HepG2 (cell line): ENCODE results near the gene FIS1. TPM values are rescaled to one million over a fixed set of nuclear protein-coding genes. Genes with fewer than 3 reads are reported as not detected.

ENCODE experiments used
- FOXK1 ChIP-seq: sonication (generic); formaldehyde crosslinking; IDR thresholded peaks from 2 replicates; pipeline ENCODE4 v1.4.0; 2020; ENCODE audit warnings: low read depth, missing genetic modification reagents, borderline replicate concordance
- MTF2 ChIP-seq: sonication (generic); formaldehyde crosslinking; IDR thresholded peaks from 2 replicates; pipeline ENCODE4 v1.5.0; 2020; ENCODE audit warnings: missing genetic modification reagents, borderline replicate concordance
- PAX8 ChIP-seq: sonication (generic); formaldehyde crosslinking; IDR thresholded peaks from 2 replicates; pipeline ENCODE4 v1.8.0; 2022; ENCODE audit warnings: mild to moderate bottlenecking, missing genetic modification reagents, borderline replicate concordance
- PHF8 ChIP-seq: sonication (generic); formaldehyde crosslinking; IDR thresholded peaks from 2 replicates; pipeline ENCODE4 v1.5.0; 2020; ENCODE audit warnings: missing genetic modification reagents
- PRPF4 ChIP-seq: fragments of 200-400 bp; formaldehyde crosslinking; IDR thresholded peaks from 2 replicates; pipeline ENCODE4 v1.6.1; 2016; ENCODE audit warnings: low read length, low read depth; ENCODE audit not compliant: poor library complexity, severe bottlenecking
- SETDB1 ChIP-seq: sonication (generic); formaldehyde crosslinking; IDR thresholded peaks from 2 replicates; pipeline ENCODE4 v1.5.1; 2020; ENCODE audit warnings: missing genetic modification reagents, mild to moderate bottlenecking, borderline replicate concordance
- ZNF317 ChIP-seq: sonication (generic); formaldehyde crosslinking; IDR thresholded peaks from 2 replicates; pipeline ENCODE4 v1.5.0; 2020; ENCODE audit warnings: mild to moderate bottlenecking, missing genetic modification reagents
- ZNF44 ChIP-seq: sonication (generic); formaldehyde crosslinking; IDR thresholded peaks from 2 replicates; pipeline ENCODE4 v1.5.1; 2020; ENCODE audit warnings: mild to moderate bottlenecking, missing genetic modification reagents
- ZNF552 ChIP-seq: sonication (generic); formaldehyde crosslinking; IDR thresholded peaks from 2 replicates; pipeline ENCODE4 v1.9.0; 2022; ENCODE audit warnings: missing genetic modification reagents, mild to moderate bottlenecking, borderline replicate concordance
- ZNF772 ChIP-seq: sonication (generic); formaldehyde crosslinking; IDR thresholded peaks from 2 replicates; pipeline ENCODE4 v1.5.0; 2020; ENCODE audit warnings: mild to moderate bottlenecking, missing genetic modification reagents
- polyA plus RNA-seq, 8 experiments: library from polyadenylated mRNA; depleted of rRNA in 3 of 8; stranded (reverse) in 7 of 8; unstranded in 1 of 8; fragments of >200 nt; fragmentation: Illumina TruSeq in 4 of 8; extraction: Trizol in 4 of 8; gene quantifications; 2 replicates each; pipeline versions ENCODE4 v1.2.1 to v1.2.3, GENCODE V29; 2011 to 2016; ENCODE audit warnings: low read depth in 4 of 8, missing spikeins in 1 of 8, mixed read lengths in 1 of 8; ENCODE audit not compliant: insufficient read depth in 1 of 8
- total RNA-seq, 5 experiments: library from RNA; depleted of rRNA; stranded (reverse); fragments of >200 nt; fragmentation: Illumina TruSeq; extraction: Trizol; gene quantifications; 2 replicates each; pipeline ENCODE4 v1.2.3, GENCODE V29; 2016; ENCODE audit warnings: low read depth in 1 of 5
- TF ChIP-seq, protein P1 (sequence below), 2 experiments: sonication (generic) in 1 of 2; formaldehyde crosslinking in 1 of 2; IDR thresholded peaks; 2 replicates each; pipeline versions ENCODE4 v1.6.1 to v1.9.0; 2014 to 2022; ENCODE audit warnings: antibody characterized with exemption in 1 of 2, borderline replicate concordance in 1 of 2, inconsistent platforms in 1 of 2, low read depth in 1 of 2, missing genetic modification reagents in 1 of 2
- TF ChIP-seq, protein P2 (sequence below): sonication (generic); formaldehyde crosslinking; IDR thresholded peaks from 2 replicates; pipeline ENCODE4 v1.8.1; 2023; ENCODE audit warnings: mild to moderate bottlenecking, missing genetic modification reagents
- TF ChIP-seq, protein P3 (sequence below): sonication (generic); formaldehyde crosslinking; IDR thresholded peaks from 2 replicates; pipeline ENCODE4 v1.4.0; 2020; ENCODE audit warnings: mild to moderate bottlenecking, missing genetic modification reagents
- TF ChIP-seq, protein P4 (sequence below): sonication (generic); formaldehyde crosslinking; IDR thresholded peaks from 2 replicates; pipeline ENCODE4 v1.4.0; 2020; ENCODE audit warnings: missing genetic modification reagents, borderline replicate concordance

The FIS1 gene
- total and polyA plus RNA-seq, 2 of the 13 experiments (the other 11 are each of a cell fraction or from before 2014, with no cell fraction given) = 97.5 to 101 TPM

DNA sequence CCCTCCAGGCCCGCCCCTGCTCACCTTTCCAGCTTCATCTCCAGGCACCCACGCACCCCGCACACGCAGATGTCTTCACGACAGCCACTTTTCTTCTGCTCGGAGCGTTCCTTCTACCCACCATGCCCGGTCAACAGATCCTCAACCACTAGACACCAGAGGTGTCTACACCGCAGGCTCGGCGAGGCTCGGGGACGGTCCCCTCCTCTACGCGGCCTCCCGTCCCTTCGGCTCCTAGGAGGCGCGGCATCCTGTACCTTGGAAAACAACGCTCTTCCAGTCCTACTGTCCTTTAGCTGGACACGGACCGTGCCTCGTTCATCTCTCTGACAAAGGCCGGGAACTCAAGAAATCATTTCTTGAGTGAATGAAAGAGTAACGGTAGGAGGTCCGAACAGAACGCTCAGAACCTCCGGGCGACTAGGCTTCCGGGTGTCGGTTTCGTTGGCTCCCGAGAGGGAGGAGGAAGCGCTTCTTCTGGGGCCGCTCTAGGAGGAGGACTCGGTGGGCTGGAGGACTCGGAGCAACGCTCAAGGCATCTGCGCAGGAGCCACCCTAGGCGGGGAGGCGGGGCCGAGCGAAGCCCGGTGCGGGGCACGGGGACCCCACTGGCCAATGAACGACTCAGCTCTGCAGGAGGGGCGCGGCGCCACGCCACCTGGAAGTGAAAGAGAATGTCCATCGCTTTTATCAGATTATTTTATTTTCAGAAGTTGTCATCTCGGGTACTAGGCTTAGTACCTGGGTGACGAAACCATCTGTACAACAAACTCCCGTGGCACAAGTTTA is 7.2 kb upstream of the FIS1 start (continued):
- TF ChIP-seq, protein P1, sequence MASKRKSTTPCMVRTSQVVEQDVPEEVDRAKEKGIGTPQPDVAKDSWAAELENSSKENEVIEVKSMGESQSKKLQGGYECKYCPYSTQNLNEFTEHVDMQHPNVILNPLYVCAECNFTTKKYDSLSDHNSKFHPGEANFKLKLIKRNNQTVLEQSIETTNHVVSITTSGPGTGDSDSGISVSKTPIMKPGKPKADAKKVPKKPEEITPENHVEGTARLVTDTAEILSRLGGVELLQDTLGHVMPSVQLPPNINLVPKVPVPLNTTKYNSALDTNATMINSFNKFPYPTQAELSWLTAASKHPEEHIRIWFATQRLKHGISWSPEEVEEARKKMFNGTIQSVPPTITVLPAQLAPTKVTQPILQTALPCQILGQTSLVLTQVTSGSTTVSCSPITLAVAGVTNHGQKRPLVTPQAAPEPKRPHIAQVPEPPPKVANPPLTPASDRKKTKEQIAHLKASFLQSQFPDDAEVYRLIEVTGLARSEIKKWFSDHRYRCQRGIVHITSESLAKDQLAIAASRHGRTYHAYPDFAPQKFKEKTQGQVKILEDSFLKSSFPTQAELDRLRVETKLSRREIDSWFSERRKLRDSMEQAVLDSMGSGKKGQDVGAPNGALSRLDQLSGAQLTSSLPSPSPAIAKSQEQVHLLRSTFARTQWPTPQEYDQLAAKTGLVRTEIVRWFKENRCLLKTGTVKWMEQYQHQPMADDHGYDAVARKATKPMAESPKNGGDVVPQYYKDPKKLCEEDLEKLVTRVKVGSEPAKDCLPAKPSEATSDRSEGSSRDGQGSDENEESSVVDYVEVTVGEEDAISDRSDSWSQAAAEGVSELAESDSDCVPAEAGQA (IDR thresholded peaks at IDR 0.05; ENCODE audit: low read depth) = no peak
- TF ChIP-seq, protein P1 (CRISPR knock-in tag; IDR thresholded peaks at IDR 0.05; ENCODE audit: borderline replicate concordance) = no peak
- no peak for TF ChIP-seq ZNF44 (CRISPR knock-in tag)
- TF ChIP-seq SETDB1 = no peak
- TF ChIP-seq MTF2 = 0 out of 2 replicates have a peak, but pooled peaks have one; percentile 78
- peak; percentile 44; the same call in 1 of the 2 replicates for TF ChIP-seq ZNF772 (CRISPR knock-in tag)
- no peak for TF ChIP-seq PRPF4
- TF ChIP-seq PHF8 (CRISPR knock-in tag) = peak; percentile 96
- peak; percentile 54; the same call in 1 of the 2 replicates for TF ChIP-seq ZNF317
- TF ChIP-seq, protein P2, sequence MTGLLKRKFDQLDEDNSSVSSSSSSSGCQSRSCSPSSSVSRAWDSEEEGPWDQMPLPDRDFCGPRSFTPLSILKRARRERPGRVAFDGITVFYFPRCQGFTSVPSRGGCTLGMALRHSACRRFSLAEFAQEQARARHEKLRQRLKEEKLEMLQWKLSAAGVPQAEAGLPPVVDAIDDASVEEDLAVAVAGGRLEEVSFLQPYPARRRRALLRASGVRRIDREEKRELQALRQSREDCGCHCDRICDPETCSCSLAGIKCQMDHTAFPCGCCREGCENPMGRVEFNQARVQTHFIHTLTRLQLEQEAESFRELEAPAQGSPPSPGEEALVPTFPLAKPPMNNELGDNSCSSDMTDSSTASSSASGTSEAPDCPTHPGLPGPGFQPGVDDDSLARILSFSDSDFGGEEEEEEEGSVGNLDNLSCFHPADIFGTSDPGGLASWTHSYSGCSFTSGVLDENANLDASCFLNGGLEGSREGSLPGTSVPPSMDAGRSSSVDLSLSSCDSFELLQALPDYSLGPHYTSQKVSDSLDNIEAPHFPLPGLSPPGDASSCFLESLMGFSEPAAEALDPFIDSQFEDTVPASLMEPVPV (CRISPR knock-in tag) = peak; percentile 52; the same call in 1 of the 2 replicates
- TF ChIP-seq ZNF552 (CRISPR knock-in tag) = no peak
- TF ChIP-seq, protein P3, sequence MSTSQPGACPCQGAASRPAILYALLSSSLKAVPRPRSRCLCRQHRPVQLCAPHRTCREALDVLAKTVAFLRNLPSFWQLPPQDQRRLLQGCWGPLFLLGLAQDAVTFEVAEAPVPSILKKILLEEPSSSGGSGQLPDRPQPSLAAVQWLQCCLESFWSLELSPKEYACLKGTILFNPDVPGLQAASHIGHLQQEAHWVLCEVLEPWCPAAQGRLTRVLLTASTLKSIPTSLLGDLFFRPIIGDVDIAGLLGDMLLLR (CRISPR knock-in tag) = no peak; the same call in 1 of the 2 replicates
- TF ChIP-seq, protein P4, sequence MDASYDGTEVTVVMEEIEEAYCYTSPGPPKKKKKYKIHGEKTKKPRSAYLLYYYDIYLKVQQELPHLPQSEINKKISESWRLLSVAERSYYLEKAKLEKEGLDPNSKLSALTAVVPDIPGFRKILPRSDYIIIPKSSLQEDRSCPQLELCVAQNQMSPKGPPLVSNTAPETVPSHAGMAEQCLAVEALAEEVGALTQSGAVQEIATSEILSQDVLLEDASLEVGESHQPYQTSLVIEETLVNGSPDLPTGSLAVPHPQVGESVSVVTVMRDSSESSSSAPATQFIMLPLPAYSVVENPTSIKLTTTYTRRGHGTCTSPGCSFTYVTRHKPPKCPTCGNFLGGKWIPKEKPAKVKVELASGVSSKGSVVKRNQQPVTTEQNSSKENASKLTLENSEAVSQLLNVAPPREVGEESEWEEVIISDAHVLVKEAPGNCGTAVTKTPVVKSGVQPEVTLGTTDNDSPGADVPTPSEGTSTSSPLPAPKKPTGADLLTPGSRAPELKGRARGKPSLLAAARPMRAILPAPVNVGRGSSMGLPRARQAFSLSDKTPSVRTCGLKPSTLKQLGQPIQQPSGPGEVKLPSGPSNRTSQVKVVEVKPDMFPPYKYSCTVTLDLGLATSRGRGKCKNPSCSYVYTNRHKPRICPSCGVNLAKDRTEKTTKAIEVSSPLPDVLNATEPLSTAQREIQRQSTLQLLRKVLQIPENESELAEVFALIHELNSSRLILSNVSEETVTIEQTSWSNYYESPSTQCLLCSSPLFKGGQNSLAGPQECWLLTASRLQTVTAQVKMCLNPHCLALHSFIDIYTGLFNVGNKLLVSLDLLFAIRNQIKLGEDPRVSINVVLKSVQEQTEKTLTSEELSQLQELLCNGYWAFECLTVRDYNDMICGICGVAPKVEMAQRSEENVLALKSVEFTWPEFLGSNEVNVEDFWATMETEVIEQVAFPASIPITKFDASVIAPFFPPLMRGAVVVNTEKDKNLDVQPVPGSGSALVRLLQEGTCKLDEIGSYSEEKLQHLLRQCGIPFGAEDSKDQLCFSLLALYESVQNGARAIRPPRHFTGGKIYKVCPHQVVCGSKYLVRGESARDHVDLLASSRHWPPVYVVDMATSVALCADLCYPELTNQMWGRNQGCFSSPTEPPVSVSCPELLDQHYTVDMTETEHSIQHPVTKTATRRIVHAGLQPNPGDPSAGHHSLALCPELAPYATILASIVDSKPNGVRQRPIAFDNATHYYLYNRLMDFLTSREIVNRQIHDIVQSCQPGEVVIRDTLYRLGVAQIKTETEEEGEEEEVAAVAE (CRISPR knock-in tag) = peak; percentile 47; the same call in 1 of the 2 replicates
- no peak for TF ChIP-seq PAX8 (CRISPR knock-in tag)
- TF ChIP-seq FOXK1 (CRISPR knock-in tag) = peak; percentile 62; the same call in 1 of the 2 replicates
